Epithelial cell of proximal tubule (primary cell): Measurements from ENCODE around the gene IGFBP4. TPM values are rescaled to one million over a fixed set of nuclear protein-coding genes. Genes with fewer than 3 reads are reported as not detected.

Experiments
- DNase-seq: peaks from one replicate; pipeline ENCODE4 v3.0.0-alpha.2; 2011; ENCODE audit warnings: low read depth
- H3K4me3 ChIP-seq: 2 replicates; pipeline ENCODE4 v1.5.1; 2011; ENCODE audit warnings: low read depth, mild to moderate bottlenecking, low read length
- CTCF ChIP-seq: conservative IDR thresholded peaks from 2 replicates; pipeline ENCODE4 v1.5.1; 2012; ENCODE audit warnings: low read depth, mild to moderate bottlenecking, low read length
- total RNA-seq: library from RNA; depleted of rRNA; stranded (reverse); fragments of >200 nt; gene quantifications from 2 replicates; pipeline ENCODE4 v1.2.3, GENCODE V29; 2015

Gene IGFBP4
- total RNA-seq, 1 donor from 2014 or later, result 67.7 TPM

- DNase-seq, result no peak
- H3K4me3 ChIP-seq, result peak overlapping the region; percentile 91
- TF ChIP-seq CTCF, result no peak
Observed at GRCh38 chr17:40443988-40444899, 994 bp downstream of the IGFBP4 start.

DNA sequence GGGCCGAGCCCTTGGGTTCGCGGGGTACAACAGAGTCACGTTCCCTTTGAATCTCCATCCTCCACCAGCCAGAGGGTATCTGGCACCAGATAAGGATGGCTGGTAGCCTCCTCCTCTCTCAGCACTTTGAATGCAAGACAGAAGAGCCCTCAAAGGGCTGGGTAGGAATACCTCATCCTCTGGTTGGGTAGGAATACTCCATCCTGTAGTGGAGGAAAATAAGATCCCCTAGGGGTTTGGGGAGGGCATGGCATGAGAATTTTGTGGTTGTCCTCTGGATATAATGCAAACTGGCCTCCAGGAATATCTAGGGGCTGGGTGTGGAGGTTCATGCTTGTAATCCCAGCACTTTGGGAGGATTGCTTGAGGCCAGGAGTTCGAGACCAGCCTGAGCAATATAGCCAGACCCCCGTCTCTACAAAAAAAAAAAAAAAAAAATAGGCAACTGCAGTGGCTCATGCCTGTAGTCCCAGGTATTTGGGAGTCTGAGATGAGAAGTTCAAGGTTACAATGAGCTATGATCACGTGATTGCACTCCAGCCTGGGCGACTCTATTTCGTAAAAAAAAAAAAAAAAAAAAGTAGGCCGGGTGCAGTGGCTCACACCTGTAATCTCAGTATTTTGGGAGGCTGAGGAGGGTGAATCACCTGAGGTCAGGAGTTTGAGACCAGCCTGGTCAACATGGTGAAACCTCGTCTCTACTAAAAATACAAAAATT, 2.7 kb downstream of the IGFBP4 start:
- no peak for DNase-seq
- peak; percentile 17 for TF ChIP-seq CTCF
- H3K4me3 ChIP-seq, result peak overlapping the region; percentile 91

- peak overlapping the region; percentile 30 for H3K4me3 ChIP-seq
- TF ChIP-seq CTCF, result no peak
- DNase-seq, result no peak
Observed at GRCh38 chr17:40447148-40447644, 3.9 kb downstream of the IGFBP4 start.

DNA sequence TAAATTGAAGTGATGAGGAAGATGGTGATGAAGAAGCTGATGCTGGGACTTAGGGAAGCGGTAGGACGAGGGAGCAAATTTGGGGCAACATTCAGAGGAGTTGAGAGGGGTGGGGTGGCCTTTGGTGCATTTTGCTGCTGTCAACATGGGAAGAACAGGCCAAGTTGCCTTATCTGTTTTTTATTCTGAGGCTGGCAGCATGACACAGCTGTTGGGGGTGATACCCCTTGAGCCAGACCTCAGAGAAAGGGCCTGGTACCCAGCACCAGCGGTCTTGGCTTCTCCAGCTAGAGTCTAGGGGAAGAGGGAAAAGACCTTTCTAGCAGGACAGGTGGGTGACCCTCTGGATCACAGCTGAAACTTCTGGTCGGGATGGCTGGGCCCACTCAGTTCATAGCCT, 4.6 kb downstream of the IGFBP4 start:
- DNase-seq, result no peak
- no peak for TF ChIP-seq CTCF
- peak overlapping the region; percentile 30 for H3K4me3 ChIP-seq

DNA sequence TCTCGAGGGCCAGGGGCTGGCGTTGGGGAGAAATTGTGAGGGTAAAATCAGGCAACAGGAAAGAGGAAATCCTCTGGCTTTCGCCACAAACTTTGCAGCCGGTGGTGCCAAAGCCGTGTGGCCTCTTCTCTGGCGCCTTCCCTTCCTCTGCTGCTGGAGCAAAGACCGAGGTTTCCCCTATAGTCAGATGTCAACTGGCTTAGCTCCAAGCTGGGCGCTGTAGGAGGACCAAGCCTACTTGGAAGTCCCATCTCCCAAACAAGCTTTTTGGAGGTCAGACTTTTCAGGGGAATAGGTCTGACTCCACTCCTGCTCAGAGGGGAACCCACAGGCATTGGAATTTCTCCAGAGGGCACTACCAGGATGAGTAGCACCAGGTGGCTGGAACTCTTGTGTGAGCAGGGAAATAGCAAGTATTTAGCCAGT, 5.0 kb downstream of the IGFBP4 start:
- peak overlapping the region; percentile 30 for H3K4me3 ChIP-seq
- DNase-seq, result no peak
- no peak for TF ChIP-seq CTCF

GRCh38 chr17:40448639-40449261, 5.5 kb downstream of the IGFBP4 start:
- DNase-seq, result peak; percentile 82
- H3K4me3 ChIP-seq, result peak overlapping the region; percentile 18

More at GRCh38 chr17:40448639-40449261, 5.5 kb downstream of the IGFBP4 start:
- no peak for TF ChIP-seq CTCF
